ENCODE results near the gene KIF7.
"Not testable (repeated sequence)": the region's sequence is repeated elsewhere in the genome, so short reads cannot be mapped to it uniquely, and the experiment has no call there.

The KIF7 gene, protein sequence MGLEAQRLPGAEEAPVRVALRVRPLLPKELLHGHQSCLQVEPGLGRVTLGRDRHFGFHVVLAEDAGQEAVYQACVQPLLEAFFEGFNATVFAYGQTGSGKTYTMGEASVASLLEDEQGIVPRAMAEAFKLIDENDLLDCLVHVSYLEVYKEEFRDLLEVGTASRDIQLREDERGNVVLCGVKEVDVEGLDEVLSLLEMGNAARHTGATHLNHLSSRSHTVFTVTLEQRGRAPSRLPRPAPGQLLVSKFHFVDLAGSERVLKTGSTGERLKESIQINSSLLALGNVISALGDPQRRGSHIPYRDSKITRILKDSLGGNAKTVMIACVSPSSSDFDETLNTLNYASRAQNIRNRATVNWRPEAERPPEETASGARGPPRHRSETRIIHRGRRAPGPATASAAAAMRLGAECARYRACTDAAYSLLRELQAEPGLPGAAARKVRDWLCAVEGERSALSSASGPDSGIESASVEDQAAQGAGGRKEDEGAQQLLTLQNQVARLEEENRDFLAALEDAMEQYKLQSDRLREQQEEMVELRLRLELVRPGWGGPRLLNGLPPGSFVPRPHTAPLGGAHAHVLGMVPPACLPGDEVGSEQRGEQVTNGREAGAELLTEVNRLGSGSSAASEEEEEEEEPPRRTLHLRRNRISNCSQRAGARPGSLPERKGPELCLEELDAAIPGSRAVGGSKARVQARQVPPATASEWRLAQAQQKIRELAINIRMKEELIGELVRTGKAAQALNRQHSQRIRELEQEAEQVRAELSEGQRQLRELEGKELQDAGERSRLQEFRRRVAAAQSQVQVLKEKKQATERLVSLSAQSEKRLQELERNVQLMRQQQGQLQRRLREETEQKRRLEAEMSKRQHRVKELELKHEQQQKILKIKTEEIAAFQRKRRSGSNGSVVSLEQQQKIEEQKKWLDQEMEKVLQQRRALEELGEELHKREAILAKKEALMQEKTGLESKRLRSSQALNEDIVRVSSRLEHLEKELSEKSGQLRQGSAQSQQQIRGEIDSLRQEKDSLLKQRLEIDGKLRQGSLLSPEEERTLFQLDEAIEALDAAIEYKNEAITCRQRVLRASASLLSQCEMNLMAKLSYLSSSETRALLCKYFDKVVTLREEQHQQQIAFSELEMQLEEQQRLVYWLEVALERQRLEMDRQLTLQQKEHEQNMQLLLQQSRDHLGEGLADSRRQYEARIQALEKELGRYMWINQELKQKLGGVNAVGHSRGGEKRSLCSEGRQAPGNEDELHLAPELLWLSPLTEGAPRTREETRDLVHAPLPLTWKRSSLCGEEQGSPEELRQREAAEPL (N-terminal part only)

DNA sequence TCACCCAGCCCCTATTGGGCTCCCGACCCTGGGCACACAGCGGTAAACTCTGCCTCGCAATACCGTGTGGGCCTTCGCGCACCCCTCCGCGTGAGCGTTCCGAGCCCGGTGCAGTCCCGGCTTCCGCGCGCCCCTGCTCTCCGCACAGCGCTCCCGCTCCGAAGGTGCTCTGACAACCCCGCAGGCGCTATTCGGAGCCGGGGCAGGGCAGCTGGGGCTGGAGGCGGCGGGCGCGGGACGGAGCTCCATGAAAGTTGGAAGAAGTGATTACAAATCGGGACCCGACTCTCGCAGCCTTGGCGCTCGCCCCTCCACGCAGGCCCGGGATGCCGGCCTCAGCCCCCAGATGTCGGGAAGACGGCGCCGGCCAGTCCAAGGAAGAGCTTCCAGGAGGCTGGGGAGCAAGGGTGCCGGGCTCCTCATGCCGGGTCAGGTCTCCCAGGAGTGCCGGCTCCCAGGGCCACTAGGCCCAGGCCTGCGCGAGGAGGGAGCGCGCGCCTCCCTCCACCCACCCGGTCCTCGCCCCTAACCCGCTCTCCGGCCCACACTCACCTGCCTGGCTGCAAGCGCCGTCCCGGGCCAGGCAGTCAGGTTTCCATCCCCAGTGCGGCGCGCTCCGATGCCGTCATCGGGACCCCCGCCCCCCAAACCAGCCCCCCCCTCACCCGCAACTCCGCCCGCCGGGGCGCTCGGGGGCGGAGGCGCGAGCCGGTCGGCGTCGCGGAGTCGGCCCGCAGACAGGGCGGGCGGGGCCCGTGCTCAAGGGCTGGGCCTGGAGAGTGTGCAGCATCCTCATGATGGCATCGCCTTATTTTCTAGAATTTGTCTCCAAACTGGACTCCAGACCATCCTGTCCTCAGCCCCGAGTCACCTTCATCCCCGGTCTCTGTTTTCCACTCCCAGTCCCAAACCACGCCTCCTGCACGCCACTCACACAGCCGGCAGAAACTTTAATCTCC lies at the start of gene KIF7:
Gene KIF7 (minus strand): TSS at position 621 of the 959 bp plus-strand sequence. CDS start 2,537 bp downstream, outside the sequence.
- in situ Hi-C loops (cut with MboI; ENCODE audit: low sequenced_read_pairs): no loop called here

DNA sequence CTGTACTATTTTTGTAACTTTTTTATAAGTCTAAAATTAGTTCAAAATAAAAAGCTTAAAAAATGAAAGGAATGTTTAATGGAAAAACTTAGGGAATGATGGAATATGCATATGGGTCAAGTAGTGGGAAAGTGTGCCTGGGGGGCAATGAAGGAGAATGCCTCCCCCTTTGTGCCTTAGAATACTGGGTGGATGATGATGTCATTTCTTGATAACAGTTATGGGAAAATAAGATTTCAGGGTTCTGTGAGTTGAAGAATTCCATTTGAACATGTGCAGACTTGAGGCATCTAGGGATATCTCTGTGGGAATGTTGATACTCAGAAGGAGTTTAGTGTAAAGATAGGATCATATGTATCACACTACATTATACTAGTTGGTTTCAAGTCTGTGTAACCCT lies 49.1 kb upstream of the KIF7 start:
- in situ Hi-C loops (cut with MboI; ENCODE audit: low sequenced_read_pairs): no loop called here

DNA sequence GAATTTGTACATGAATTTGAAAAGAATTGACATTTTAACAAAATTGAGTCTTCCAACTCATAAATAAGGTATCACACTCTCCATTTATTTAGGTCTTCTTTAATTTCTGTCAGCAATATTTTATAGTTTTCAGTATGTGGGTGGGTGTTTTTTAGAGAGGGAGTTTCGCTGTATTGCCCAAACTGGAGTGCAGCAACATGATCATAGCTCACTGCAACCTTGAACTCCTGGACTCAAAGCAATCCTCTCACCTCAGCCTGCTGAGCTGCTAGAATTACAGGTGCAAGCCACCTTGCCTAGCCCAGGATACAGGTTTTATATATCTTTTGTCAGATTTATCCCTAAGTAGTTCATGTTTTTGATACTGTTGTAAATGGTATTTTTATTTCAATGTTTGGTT lies 39.9 kb upstream of the KIF7 start:
- in situ Hi-C loops (cut with MboI; ENCODE audit: low sequenced_read_pairs): no loop called here

DNA sequence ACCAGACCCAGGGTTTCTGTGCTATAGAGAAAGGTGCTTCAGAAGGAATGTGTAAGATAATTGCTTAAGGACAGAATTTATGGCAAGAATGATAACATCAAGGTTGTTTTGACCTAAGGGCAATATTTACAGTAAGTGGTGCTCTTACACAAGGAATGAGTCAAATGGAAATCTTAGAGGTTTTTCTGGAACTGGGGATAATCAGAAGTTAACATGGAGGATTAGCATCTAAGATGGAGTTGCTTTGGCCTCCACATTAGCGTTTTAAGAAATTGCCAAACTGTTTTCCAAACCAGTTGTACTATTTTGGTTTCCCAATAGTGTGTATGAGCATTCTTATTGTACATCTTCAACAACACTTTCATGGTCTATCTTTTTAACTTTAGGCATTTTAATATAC lies 38.4 kb upstream of the KIF7 start:
- in situ Hi-C loops (cut with MboI; ENCODE audit: low sequenced_read_pairs): no loop called here

DNA sequence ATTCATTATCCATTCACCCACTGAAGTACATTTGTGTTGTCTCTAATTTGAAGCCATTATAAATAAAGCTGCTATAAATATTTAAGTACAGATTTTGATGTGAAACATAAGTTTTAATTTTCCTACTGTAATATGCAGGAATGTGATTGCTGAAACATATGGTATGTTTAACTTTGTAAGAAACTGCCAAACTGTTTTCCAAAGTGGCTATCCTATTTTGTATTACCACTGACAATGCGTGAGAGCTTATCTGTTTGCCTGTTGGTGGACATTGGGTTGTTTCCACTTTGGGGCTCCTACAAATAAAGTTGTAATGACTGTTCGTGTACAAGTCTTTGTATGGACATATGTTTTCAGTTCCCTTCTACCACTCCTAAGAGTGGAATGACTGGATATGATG lies 37.8 kb upstream of the KIF7 start:
- in situ Hi-C loops (cut with MboI; ENCODE audit: low sequenced_read_pairs): no loop called here

DNA sequence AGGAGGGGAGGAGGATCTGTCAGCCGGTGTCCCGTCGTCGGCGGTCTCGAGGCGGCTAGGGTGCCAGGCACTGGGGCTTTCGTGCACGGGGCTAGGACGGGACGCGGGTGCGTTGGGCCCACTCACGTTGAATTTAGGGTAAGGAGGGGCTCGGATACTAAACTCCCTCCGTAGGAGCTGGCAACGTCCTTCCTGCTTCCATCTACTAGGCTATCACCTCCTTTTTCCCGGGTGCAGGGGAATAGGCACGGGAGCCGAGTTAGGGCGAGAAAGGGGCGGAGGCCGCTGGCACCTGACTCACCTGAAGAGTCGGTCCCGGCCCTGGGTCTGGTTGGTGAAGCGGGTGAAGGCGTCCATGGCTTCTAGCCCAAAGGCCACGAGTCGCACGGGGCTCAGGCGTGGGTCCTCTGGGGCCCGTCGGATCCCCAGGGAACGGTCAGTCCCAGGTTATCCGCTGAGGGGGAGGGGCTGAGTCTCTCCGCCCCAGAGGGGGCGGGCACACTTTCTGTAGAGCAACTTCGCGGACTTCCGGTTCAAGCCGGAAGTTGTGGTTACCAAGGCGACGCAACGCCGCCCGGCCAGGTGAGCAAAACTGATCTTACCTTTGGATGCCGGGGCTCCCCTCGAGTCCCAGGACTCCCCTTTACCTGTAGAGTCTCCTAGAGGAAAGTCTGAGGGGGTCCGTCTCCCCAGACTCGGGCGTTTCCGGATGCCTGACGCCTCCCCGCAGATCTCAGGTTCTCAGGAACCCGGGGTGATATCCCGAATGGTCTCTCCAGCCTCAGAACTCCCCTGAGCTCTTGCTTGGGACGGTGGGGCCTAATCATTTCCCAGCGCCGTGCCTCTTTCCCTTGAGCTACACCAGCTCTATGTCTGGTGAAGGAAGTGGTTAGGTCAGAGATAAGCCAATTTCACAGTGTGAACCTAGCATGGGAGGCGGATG lies 35.3 kb upstream of the KIF7 start, which contains the start of the genes PEX11A and WDR93:
Gene PEX11A (minus strand): TSS at position 479 of the 943 bp plus-strand sequence. CDS start 122 bp downstream, at position 357.
Gene WDR93 (plus strand): TSS at position 536 of the 943 bp plus-strand sequence. CDS start 10,936 bp downstream, outside the sequence.
- in situ Hi-C loops (cut with MboI; ENCODE audit: low sequenced_read_pairs): no loop called here

DNA sequence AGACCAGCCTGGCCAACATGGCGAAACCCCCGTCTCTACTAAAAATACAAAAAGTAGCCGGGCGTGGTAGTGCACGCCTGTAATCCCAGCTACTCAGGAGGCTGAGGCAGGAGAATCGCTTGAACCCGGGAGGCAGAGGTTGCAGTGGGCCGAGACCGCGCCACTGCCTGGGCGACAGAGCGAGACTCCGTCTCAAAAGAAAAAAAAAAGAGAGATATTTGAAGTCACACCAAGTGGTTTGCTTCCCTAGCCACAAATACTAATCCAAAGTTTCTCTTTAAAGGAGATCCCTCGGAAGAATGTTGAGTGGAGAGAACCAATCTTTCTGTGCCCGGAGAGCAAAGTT lies 34.6 kb upstream of the KIF7 start:
- in situ Hi-C loops (cut with MboI; ENCODE audit: low sequenced_read_pairs): not testable (repeated sequence)

DNA sequence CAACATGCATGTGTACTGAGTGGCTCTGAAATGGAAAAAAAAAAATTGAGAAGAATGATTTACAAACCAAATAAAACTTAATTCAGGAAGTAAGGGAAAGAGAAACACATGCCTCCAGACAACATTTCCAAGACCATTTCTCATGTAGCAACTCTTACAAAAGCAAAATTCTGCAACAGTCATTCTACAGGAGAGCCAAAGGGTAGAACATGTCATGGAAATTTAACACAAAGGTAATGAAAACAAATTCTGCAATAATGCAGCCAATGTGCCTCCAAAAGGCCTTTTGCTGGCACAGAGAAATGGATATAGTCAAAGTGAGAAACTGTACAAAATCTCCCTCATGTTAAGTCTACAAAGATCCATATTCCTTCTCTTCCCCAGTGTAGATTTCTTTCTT lies 31.3 kb upstream of the KIF7 start:
- in situ Hi-C loops (cut with MboI; ENCODE audit: low sequenced_read_pairs): no loop called here

DNA sequence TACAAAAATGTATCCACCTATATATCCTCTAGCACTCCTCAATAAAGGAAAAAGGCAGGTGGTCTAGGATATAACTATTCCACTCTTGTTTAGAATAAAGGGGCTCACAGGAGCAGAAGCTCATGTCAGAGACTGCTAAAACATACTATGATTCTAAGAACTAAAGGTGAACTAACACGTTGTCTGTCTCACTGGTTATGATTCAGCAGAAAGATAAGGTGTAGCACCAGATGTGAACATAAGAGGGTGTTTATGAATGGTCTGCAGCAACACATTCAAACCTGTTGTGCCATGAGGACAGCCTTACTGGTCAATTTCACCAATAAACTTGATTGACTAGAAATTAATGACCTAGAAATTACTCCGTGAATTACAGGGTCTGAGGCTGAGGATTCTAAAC lies 30.7 kb upstream of the KIF7 start:
- in situ Hi-C loops (cut with MboI; ENCODE audit: low sequenced_read_pairs): no loop called here

DNA sequence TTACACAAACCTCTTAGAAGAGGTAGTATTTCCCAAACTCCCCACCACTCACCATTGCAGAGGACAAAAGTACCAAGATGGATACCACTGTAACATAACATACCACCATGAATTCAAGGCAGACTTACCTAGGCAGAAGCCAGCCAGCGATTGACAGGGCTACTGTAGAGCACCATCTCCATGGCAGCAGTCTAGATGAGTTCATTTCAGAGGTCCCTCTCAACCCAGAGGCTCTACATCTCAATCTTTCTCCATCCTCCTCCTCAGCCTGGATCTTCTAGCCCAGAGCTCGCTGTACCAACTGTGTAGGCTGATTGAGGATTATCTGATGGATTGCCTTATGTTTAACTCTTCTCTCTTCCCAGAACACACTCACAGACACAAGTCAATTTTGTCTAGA lies 25.9 kb upstream of the KIF7 start:
- in situ Hi-C loops (cut with MboI; ENCODE audit: low sequenced_read_pairs): no loop called here

DNA sequence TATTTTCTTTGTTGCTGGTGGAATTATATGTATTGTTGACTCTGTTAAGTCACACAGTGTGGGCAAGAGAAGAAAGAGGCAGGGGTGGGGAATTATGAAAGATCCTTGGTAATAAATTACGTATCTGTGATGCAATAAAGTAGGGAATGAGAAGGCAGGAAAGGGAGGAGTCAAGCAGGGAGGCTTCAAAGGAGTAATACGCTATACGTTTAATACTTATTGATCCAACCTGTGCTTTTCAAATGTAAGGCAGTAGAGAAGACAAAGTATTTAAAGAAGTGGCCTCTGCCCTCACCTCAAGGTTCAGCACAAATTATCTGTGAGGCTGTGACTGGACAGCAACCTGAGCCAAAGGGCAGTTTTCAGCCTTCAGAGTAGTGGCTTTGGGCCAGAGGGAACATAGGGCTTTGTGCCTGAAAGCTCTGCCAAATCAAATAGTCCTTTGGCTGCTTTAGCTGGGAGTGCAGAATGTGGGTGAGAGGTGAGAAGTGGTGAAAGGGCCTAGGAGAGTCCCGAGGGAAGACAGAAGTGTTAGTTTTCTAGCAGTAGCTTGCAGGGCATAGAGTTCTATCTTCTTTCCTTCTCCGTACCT lies 25.1 kb upstream of the KIF7 start:
- in situ Hi-C loops (cut with MboI; ENCODE audit: low sequenced_read_pairs): no loop called here

DNA sequence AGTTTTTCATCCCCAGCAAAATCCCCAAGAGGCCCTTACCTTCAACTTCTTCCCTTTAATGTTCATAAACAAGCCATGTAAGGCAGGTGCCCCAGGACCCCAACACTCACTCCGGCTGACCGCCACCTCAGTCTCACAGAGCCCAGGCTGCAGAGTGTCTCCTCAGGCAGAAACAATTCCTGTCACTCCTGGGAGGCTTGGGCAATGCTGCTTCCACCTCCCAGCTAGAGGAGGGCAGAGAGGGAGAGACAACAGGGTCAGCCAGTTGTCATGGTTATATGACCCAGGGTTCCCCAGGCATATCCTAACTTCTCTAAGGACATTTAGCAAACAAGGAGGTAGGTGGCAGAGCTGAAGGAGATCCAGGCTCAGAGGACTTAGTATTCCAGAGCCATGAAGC lies 23.9 kb upstream of the KIF7 start, which contains the start of gene PLIN1:
Gene PLIN1 (minus strand): TSS at position 156 of the 400 bp plus-strand sequence. CDS start 1,878 bp downstream, outside the sequence.
- in situ Hi-C loops (cut with MboI; ENCODE audit: low sequenced_read_pairs): no loop called here

DNA sequence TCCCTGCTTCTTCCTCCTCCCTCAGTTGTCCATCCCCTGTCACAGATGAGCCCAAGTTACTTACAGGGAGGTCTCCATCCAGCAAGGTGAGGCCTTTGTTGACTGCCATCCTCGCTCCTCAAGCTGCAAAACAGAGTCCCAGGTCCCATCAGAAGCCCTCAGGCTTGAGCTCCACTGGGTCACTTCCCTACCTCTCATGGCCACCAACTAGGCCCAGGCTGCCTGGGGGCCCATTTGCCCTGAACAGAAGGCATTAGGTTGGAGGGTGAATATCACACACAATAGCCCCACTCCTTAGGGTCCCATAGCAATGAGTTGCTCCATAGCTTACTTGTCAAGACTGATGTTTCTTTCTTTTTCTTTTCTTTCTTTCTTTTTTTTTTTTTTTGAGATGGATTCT lies 22.1 kb upstream of the KIF7 start:
- in situ Hi-C loops (cut with MboI; ENCODE audit: low sequenced_read_pairs): no loop called here

DNA sequence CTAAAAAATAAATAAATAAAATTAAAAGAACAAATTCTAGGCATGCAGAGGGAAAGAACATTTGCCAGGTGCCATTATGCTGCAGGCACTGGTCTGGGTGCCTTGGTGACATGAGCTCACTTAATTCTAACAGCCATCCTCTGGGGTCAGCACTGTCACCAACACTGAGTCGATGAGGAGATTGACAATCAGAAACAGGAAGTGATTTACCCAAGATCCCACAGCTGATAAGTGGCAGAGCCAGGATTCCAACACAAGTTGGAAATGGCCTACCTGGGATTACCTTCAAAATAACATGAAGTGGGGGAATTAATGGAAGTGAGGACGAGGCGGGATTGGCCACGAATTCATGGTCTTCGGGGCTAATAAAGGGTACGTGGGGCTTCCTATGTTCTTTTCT lies 20.3 kb upstream of the KIF7 start:
- in situ Hi-C loops (cut with MboI; ENCODE audit: low sequenced_read_pairs): no loop called here

DNA sequence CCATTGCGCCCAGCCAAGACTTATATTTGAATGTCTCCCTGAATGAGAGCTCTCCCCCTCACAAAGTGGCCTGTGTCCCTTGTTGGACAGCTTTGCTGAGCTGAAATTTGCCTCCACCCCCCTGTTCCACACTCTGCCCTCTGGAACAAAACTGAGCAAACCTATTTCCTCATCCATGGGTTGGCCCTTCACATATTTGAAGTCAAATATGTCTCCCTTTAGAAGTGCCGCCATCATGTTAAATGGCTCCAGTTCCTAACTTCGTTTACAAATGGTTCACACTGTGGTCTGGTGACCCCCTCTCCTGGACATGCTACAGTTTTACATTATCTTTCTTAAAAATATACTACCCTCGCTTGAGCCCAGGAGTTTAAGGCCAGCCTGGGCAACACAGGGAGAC lies 19.3 kb upstream of the KIF7 start:
- in situ Hi-C loops (cut with MboI; ENCODE audit: low sequenced_read_pairs): no loop called here

DNA sequence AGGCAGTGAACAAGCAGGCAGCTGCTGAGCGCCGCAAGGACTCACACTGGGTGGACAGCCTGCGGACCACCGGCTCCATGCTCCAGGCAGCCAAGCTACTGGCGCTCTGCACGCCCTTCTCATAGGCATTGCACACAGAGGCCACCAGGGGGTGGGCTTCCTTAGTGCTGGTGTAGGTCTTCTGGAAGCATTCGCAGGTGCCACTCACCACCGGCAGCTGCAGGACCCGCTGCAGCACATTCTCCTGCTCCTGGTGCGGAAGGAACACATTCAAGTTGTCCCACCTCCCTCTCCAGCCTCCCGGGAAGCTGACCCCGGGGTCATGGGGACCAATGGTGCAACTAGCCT lies 17.9 kb upstream of the KIF7 start:
- in situ Hi-C loops (cut with MboI; ENCODE audit: low sequenced_read_pairs): no loop called here

DNA sequence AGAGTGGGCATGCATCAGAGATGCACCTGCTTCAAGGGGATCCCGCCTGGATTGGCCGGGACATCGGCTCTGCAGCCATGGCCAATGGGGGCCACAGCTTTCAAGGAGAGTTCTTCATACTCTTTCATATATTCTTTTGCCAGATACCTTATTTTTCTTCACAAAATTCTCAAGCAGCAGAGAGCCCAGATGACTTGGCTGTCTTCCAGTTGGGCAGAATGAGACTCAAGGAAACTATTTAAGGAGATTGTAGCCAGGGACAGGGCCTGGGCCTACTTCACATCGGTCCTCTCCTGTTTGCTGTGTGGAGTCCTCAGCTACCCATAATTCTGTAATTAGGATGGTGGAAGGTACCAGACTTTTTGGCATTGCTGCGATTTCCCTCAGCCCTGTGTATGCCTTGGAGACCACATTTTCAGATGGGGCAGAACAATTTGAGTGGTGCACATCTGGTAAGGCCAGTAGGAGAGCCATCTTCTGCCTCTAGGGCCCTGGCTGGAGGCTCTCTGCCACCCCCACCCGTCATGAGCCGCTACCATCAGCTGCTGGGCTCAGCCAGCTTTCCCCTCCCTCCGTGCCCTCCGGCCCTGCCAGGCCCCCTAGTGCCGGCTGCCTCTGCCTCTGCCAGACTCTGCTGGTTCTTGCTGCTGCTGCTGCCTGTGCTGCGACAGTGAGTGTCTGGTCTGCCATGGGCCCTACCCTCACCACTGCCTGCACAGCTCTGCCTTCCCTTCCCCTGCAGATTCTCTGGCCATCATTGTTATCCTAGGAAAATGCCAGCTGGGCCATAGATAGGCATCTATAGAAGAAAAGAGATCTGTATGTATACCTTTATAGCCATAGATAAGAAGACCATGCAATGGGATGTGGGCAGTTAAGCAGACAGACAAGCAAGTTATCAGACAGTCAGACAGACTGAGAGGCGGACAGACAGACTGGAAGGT lies 17.2 kb upstream of the KIF7 start:
- in situ Hi-C loops (cut with MboI; ENCODE audit: low sequenced_read_pairs): no loop called here

Measured in HL-60/S4 treated with phorbol 12-myristate 13-acetate at 8.2 ng/mL for 4 days and 3 days (cell line).